T-helper 2 cell (primary cell): Measurements from ENCODE around the gene AKAP17A.
A peak's percentile ranks its signal among the peaks of the same experiment; 100 is the strongest.

ENCODE experiments used
- DNase-seq, 5 experiments: peaks; one replicate each; pipeline versions ENCODE4 v3.0.0 to v3.0.0-alpha.2; 2012 to 2022

AKAP17A gene

GRCh38 chrX:1582686-1583437, 8.5 kb upstream of the AKAP17A start:
- peak in 3 of 5 experiments; percentile 19 to 95 (median 56) for DNase-seq

- DNase-seq: no peak
Observed at GRCh38 chrX:1584237-1585011, 7.0 kb upstream of the AKAP17A start.

GRCh38 chrX:1587161-1587560, 4.2 kb upstream of the AKAP17A start:
- no peak for DNase-seq

GRCh38 chrX:1589356-1590130, 1.9 kb upstream of the AKAP17A start:
- no peak for DNase-seq

GRCh38 chrX:1591863-1592469, 562 bp downstream of the AKAP17A start:
- DNase-seq: no peak

GRCh38 chrX:1592470-1593142, 1.2 kb downstream of the AKAP17A start:
- DNase-seq: no peak

- no peak for DNase-seq
Observed at GRCh38 chrX:1593286-1594271, 2.2 kb downstream of the AKAP17A start.

GRCh38 chrX:1595711-1596060, 4.3 kb downstream of the AKAP17A start:
- DNase-seq: no peak

- DNase-seq: no peak
Observed at GRCh38 chrX:1596676-1597344, 5.4 kb downstream of the AKAP17A start.

- no peak for DNase-seq
Observed at GRCh38 chrX:1597345-1598020, 6.1 kb downstream of the AKAP17A start.

GRCh38 chrX:1598021-1598875, 6.8 kb downstream of the AKAP17A start:
- no peak for DNase-seq

GRCh38 chrX:1598876-1599790, 7.7 kb downstream of the AKAP17A start:
- DNase-seq: no peak

GRCh38 chrX:1599791-1600405, 8.5 kb downstream of the AKAP17A start:
- DNase-seq: no peak

GRCh38 chrX:1600406-1601050, 9.1 kb downstream of the AKAP17A start:
- no peak for DNase-seq

GRCh38 chrX:1601051-1601767, 9.8 kb downstream of the AKAP17A start:
- DNase-seq: no peak

- DNase-seq: no peak
Observed at GRCh38 chrX:1601768-1602085, 10.3 kb downstream of the AKAP17A start.
